Measurements from ENCODE around the gene MOSPD3.

Gene MOSPD3

GRCh38 chr7:100577103-100577502, 35.2 kb upstream of the MOSPD3 start:
- H3K4me3 ChIP-seq (ENCODE audit: low read depth, low read length): no peak overlapping the region
- DNase-seq (ENCODE audit: low read depth): no peak
- TF ChIP-seq CTCF (conservative IDR thresholded peaks at IDR 0.05; ENCODE audit: low read depth, low read length): no peak

GRCh38 chr7:100577507-100577906, 34.8 kb upstream of the MOSPD3 start:
- no peak overlapping the region for H3K4me3 ChIP-seq (ENCODE audit: low read depth, low read length)
- TF ChIP-seq CTCF (conservative IDR thresholded peaks at IDR 0.05; ENCODE audit: low read depth, low read length): no peak
- DNase-seq (ENCODE audit: low read depth): no peak

- no peak overlapping the region for H3K4me3 ChIP-seq (ENCODE audit: low read depth, low read length)
- no peak for DNase-seq (ENCODE audit: low read depth)
- no peak for TF ChIP-seq CTCF (conservative IDR thresholded peaks at IDR 0.05; ENCODE audit: low read depth, low read length)
Measured at GRCh38 chr7:100578246-100579183, 33.8 kb upstream of the MOSPD3 start.

- DNase-seq (ENCODE audit: low read depth): no peak
- H3K4me3 ChIP-seq (ENCODE audit: low read depth, low read length): no peak overlapping the region
- TF ChIP-seq CTCF (conservative IDR thresholded peaks at IDR 0.05; ENCODE audit: low read depth, low read length): no peak
Measured at GRCh38 chr7:100580466-100581283, 31.7 kb upstream of the MOSPD3 start.

GRCh38 chr7:100582041-100582579, 30.2 kb upstream of the MOSPD3 start:
- no peak for TF ChIP-seq CTCF (conservative IDR thresholded peaks at IDR 0.05; ENCODE audit: low read depth, low read length)
- no peak overlapping the region for H3K4me3 ChIP-seq (ENCODE audit: low read depth, low read length)

GRCh38 chr7:100582650-100583049, 29.7 kb upstream of the MOSPD3 start:
- TF ChIP-seq CTCF (conservative IDR thresholded peaks at IDR 0.05; ENCODE audit: low read depth, low read length): no peak
- H3K4me3 ChIP-seq (ENCODE audit: low read depth, low read length): no peak overlapping the region

More at GRCh38 chr7:100582041-100582579, 30.2 kb upstream of the MOSPD3 start:
- DNase-seq (ENCODE audit: low read depth): no peak

More at GRCh38 chr7:100582650-100583049, 29.7 kb upstream of the MOSPD3 start:
- no peak for DNase-seq (ENCODE audit: low read depth)
